Panc1 (cell line): Measurements from ENCODE around the gene IL36RN. TPM values are rescaled to one million over a fixed set of nuclear protein-coding genes. Genes with fewer than 3 reads are reported as not detected.

Source experiments
- ATAC-seq: fragments of 200-7000 bp; cut with Tn5 transposase; 2 replicates; pipeline ENCODE4 v1.9.1; 2020; ENCODE audit warnings: mild to moderate bottlenecking, moderate library complexity
- BruUV-seq: library from RNA; stranded (reverse); fragments of 400-500 nt; replicated peaks from 2 replicates; lab custom pipeline; 2021; lab: Mats Ljungman, UMichigan
- CTCF ChIA-PET: fragments of 300-600 bp; sonication (Branson Sonifier 250); formaldehyde crosslinking; loops from one replicate; lab custom pipeline; 2022; ENCODE audit warnings: antibody characterized with exemption; lab: Charles Lee
- POLR2A ChIA-PET: fragments of 300-600 bp; sonication (Branson Sonifier 250); formaldehyde crosslinking; loops from one replicate; lab custom pipeline; 2022; ENCODE audit warnings: antibody characterized with exemption; lab: Charles Lee
- DNase-seq: peaks from one replicate; pipeline ENCODE4 v3.0.0-alpha.2; 2010; ENCODE audit warnings: low read depth, low spot score
- H3K27ac ChIP-seq: 2 replicates; pipeline ENCODE4 v1.5.1; 2011; ENCODE audit warnings: mild to moderate bottlenecking, low read length, inconsistent platforms
- H3K27me3 ChIP-seq: fragments of 200-500 bp; sonication (Bioruptor generic); 2 replicates; pipeline ENCODE4 v1.6.0; 2014; ENCODE audit warnings: low read length, inconsistent platforms; ENCODE audit not compliant: control insufficient read depth, insufficient read depth
- H3K36me3 ChIP-seq: fragments of 200-500 bp; sonication (Bioruptor generic); 2 replicates; pipeline ENCODE4 v1.5.1; 2014; ENCODE audit warnings: inconsistent platforms, mild to moderate bottlenecking, low read length, moderate library complexity; ENCODE audit not compliant: control insufficient read depth, insufficient read depth
- H3K4me1 ChIP-seq: 2 replicates; pipeline ENCODE4 v1.5.1; 2011; ENCODE audit warnings: inconsistent platforms, mild to moderate bottlenecking, low read length, moderate library complexity; ENCODE audit not compliant: control insufficient read depth, insufficient read depth
- H3K4me3 ChIP-seq, 2 experiments: 2 replicates each; pipeline ENCODE4 v1.5.1; 2011 to 2012; ENCODE audit warnings: low read depth in 2 of 2, low read length in 2 of 2, mild to moderate bottlenecking in 2 of 2, inconsistent platforms in 1 of 2, moderate library complexity in 1 of 2
- H3K9me3 ChIP-seq: fragments of 200-500 bp; sonication (Bioruptor generic); 2 replicates; pipeline ENCODE4 v1.5.1; 2014; ENCODE audit warnings: low read depth, mild to moderate bottlenecking, inconsistent platforms, low read length, moderate library complexity; ENCODE audit not compliant: control insufficient read depth, insufficient read depth
- CTCF ChIP-seq: fragments of 450-650 bp; IDR thresholded peaks from 2 replicates; pipeline ENCODE4 v1.5.1; 2017; ENCODE audit warnings: mild to moderate bottlenecking
- POLR2AphosphoS5 ChIP-seq: IDR thresholded peaks from 2 replicates; pipeline ENCODE4 v1.6.1; 2012; ENCODE audit warnings: mild to moderate bottlenecking, low read depth, low read length, moderate library complexity
- REST ChIP-seq, 2 experiments: IDR thresholded peaks; 2 replicates each; pipeline ENCODE4 v1.6.1; 2011 to 2012; ENCODE audit warnings: low read depth in 2 of 2, control low read depth in 1 of 2, low read length in 1 of 2, mild to moderate bottlenecking in 1 of 2, moderate library complexity in 1 of 2; ENCODE audit not compliant: insufficient read depth in 1 of 2
- SIN3A ChIP-seq: IDR thresholded peaks from 2 replicates; pipeline ENCODE4 v1.6.1; 2012; ENCODE audit warnings: low read depth, mild to moderate bottlenecking, low read length, moderate library complexity, borderline replicate concordance; ENCODE audit not compliant: insufficient read depth
- TCF7L2 ChIP-seq: IDR thresholded peaks from 2 replicates; pipeline ENCODE4 v1.6.1; 2011; ENCODE audit warnings: mild to moderate bottlenecking, low read depth, low read length, inconsistent platforms
- in situ Hi-C: cut with HindIII; loops from 2 replicates; pipeline ENCODE4 v1.10.0; 2016; ENCODE audit warnings: low sequenced_read_pairs, low pct_unique_long_range_greater_than_20kb
- intact Hi-C: fragments of 100-400 bp; cut with micrococcal nuclease; formaldehyde crosslinking; loops from one replicate; pipeline ENCODE4 v1.10.0; 2022; ENCODE audit not compliant: unreplicated experiment
- total RNA-seq: library from RNA; stranded (reverse); gene quantifications from one replicate; pipeline ENCODE4 v1.2.1, GENCODE V29; 2021; ENCODE audit not compliant: unreplicated experiment

IL36RN gene
- total RNA-seq, 1 experiment from 2014 or later, result not detected

- no peak overlapping the region for H3K27ac ChIP-seq
- H3K4me3 ChIP-seq, result no peak overlapping the region
- in situ Hi-C loops, result no loop called here
- H3K4me1 ChIP-seq, result no peaks in the 10 kb centered on the region
- no peaks in the 10 kb centered on the region for H3K9me3 ChIP-seq
- H3K36me3 ChIP-seq, result no peaks in the 10 kb centered on the region
- BruUV-seq, result no TSS peak
- CTCF ChIA-PET, result no interaction called here
- intact Hi-C loops, result no loop called here
- TF ChIP-seq CTCF (no peak), TCF7L2 (no peak), REST (IDR thresholded peaks at IDR 0.05; ENCODE audit: insufficient read depth in 1 of 2, low read depth in 2 of 2, low read length in 1 of 2) (no peak), SIN3A (no peak), POLR2AphosphoS5 (no peak)
- DNase-seq, result no peak
- no peak for ATAC-seq
- no peaks in the 10 kb centered on the region for H3K27me3 ChIP-seq
- POLR2A ChIA-PET, result no interaction called here
Observed at GRCh38 chr2:113112441-113112840, 53.4 kb downstream of the IL36RN start.

- ChIA-PET CTCF (no interaction called here), POLR2A (no interaction called here)
- no peak for DNase-seq
- TF ChIP-seq SIN3A, result no peak
- TF ChIP-seq CTCF, result no peak
- TF ChIP-seq TCF7L2, result no peak
- no peak for TF ChIP-seq REST (IDR thresholded peaks at IDR 0.05; ENCODE audit: insufficient read depth in 1 of 2, low read depth in 2 of 2, low read length in 1 of 2)
- no peak for TF ChIP-seq POLR2AphosphoS5
- H3K4me3 ChIP-seq, result no peak overlapping the region
- ATAC-seq, result no peak
- H3K27ac ChIP-seq, result no peak overlapping the region
- no peaks in the 10 kb centered on the region for H3K9me3 ChIP-seq
- no peaks in the 10 kb centered on the region for H3K4me1 ChIP-seq
- in situ Hi-C loops (no loop called here), intact Hi-C loops (no loop called here)
- BruUV-seq, result no TSS peak
- no peaks in the 10 kb centered on the region for H3K36me3 ChIP-seq
- H3K27me3 ChIP-seq, result no peaks in the 10 kb centered on the region
Observed at GRCh38 chr2:113112871-113113270, 53.9 kb downstream of the IL36RN start.
